Tibial nerve (tissue), 4 donors: ENCODE measurements around the gene SLC38A1.

Experiments used
- EP300 ChIP-seq, 2 donors: sonication (generic); formaldehyde crosslinking; IDR thresholded peaks; one replicate each; pipeline ENCODE4 v1.6.1; 2017; ENCODE audit warnings: antibody characterized with exemption in 2 of 2, mild to moderate bottlenecking in 1 of 2
- TF ChIP-seq, protein P1 (sequence below), 5 experiments: fragments of 200-600 bp in 3 of 5; fragments of 450-650 bp in 2 of 5; sonication (generic) in 3 of 5; IDR thresholded peaks; one replicate each; pipeline ENCODE4 v1.5.1; 2016 to 2019; ENCODE audit warnings: antibody characterized with exemption in 5 of 5, mild to moderate bottlenecking in 3 of 5, moderate library complexity in 2 of 5

GRCh38 chr12:46174061-46174662 is 94.7 kb downstream of the SLC38A1 start:
- TF ChIP-seq, protein P1, sequence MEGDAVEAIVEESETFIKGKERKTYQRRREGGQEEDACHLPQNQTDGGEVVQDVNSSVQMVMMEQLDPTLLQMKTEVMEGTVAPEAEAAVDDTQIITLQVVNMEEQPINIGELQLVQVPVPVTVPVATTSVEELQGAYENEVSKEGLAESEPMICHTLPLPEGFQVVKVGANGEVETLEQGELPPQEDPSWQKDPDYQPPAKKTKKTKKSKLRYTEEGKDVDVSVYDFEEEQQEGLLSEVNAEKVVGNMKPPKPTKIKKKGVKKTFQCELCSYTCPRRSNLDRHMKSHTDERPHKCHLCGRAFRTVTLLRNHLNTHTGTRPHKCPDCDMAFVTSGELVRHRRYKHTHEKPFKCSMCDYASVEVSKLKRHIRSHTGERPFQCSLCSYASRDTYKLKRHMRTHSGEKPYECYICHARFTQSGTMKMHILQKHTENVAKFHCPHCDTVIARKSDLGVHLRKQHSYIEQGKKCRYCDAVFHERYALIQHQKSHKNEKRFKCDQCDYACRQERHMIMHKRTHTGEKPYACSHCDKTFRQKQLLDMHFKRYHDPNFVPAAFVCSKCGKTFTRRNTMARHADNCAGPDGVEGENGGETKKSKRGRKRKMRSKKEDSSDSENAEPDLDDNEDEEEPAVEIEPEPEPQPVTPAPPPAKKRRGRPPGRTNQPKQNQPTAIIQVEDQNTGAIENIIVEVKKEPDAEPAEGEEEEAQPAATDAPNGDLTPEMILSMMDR (IDR thresholded peaks at IDR 0.05) = no peak
- no peak for TF ChIP-seq EP300 (IDR thresholded peaks at IDR 0.05)
